ENCODE measurements around the gene NPHP4. TPM values are rescaled to one million over a fixed set of nuclear protein-coding genes. Genes with fewer than 3 reads are reported as not detected.

Gene NPHP4
- polyA plus RNA-seq, 1 of the 3 experiments (the other 2 are of a cell fraction): 7.0 TPM

DNA sequence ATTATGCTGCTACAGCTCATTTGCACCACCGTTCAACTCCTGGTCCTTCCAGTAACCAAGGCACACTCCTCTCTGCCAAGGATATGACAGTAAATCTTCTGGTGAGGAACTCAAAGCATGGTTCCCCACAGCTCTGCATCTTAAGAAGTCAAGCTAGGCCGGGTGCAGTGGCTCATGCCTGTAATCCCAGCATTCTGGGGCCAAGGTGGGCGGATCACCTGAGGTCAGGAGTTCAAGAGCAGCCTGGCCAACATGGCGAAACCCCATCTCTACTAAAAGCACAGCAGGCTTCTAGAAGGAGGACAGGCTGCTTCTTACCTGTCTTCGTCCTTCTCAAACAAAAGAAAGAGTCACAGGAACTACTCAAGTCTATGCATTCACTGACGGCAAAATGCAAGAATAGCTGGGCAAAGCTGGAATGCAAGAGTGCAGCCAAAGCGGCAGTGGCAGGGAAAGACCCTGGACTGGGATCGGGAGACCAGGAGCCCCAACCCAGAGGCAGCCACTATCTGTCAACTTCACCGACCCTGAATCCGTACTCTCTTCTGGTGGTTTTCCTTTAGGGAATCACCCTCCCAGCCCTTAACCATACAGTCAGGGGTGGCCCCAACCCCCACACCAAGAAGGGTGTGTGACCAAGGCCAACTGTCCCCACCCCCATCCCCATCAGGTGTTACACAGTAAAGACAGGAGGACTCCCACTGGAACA, 75.5 kb downstream of the NPHP4 start:
- Histone ChIP-seq H3K36me3 (replicated peaks in 1 of 2; ENCODE audit: control insufficient read depth in 1 of 2, insufficient read depth in 2 of 2, low read length in 1 of 2) (no peaks in the 10 kb centered on the region), H2AFZ (ENCODE audit: low read depth) (no peak overlapping the region), H3K27ac (ENCODE audit: low read depth in 2 of 2, low read length in 1 of 2) (no peak overlapping the region), H3K4me3 (ENCODE audit: low read depth in 2 of 2, low read length in 1 of 2) (no peak overlapping the region), H3K9me3 (no peaks in the 10 kb centered on the region), H3K4me2 (no peak overlapping the region), H3K79me2 (ENCODE audit: insufficient read depth) (no peaks in the 10 kb centered on the region), H3K27me3 (ENCODE audit: insufficient read depth) (no peaks in the 10 kb centered on the region), H3F3A (replicated peaks; ENCODE audit: insufficient read depth) (no peaks in the 10 kb centered on the region), H3K9me2 (no peaks in the 10 kb centered on the region), H3K9ac (no peak overlapping the region), H3K4me1 (ENCODE audit: control insufficient read depth in 1 of 2, insufficient read depth in 2 of 2, low read depth in 1 of 2, low read length in 1 of 2) (peaks cover 0 to 13% of the 10 kb centered on the region in 2 experiments; a peak in 1 of 4 replicates), H4K20me1 (ENCODE audit: insufficient read depth) (no peaks in the 10 kb centered on the region)
- TF ChIP-seq RFX5 (IDR thresholded peaks at IDR 0.05; ENCODE audit: low read length): no peak
- no peak for TF ChIP-seq GATA2 (CRISPR knock-in tag; IDR thresholded peaks at IDR 0.05)
- TF ChIP-seq, protein P1, sequence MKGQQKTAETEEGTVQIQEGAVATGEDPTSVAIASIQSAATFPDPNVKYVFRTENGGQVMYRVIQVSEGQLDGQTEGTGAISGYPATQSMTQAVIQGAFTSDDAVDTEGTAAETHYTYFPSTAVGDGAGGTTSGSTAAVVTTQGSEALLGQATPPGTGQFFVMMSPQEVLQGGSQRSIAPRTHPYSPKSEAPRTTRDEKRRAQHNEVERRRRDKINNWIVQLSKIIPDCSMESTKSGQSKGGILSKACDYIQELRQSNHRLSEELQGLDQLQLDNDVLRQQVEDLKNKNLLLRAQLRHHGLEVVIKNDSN (IDR thresholded peaks at IDR 0.05; ENCODE audit: borderline replicate concordance, low read depth): no peak
- TF ChIP-seq JUND (IDR thresholded peaks at IDR 0.05): no peak
- no peak for TF ChIP-seq NFIC (IDR thresholded peaks at IDR 0.05; ENCODE audit: borderline replicate concordance)
- no peak for TF ChIP-seq RAD21 (IDR thresholded peaks at IDR 0.05; ENCODE audit: low read length)
- TF ChIP-seq FOXJ3 (CRISPR knock-in tag; IDR thresholded peaks at IDR 0.05): no peak
- TF ChIP-seq, protein P2, sequence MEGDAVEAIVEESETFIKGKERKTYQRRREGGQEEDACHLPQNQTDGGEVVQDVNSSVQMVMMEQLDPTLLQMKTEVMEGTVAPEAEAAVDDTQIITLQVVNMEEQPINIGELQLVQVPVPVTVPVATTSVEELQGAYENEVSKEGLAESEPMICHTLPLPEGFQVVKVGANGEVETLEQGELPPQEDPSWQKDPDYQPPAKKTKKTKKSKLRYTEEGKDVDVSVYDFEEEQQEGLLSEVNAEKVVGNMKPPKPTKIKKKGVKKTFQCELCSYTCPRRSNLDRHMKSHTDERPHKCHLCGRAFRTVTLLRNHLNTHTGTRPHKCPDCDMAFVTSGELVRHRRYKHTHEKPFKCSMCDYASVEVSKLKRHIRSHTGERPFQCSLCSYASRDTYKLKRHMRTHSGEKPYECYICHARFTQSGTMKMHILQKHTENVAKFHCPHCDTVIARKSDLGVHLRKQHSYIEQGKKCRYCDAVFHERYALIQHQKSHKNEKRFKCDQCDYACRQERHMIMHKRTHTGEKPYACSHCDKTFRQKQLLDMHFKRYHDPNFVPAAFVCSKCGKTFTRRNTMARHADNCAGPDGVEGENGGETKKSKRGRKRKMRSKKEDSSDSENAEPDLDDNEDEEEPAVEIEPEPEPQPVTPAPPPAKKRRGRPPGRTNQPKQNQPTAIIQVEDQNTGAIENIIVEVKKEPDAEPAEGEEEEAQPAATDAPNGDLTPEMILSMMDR (IDR thresholded peaks at IDR 0.05): no peak
- TF ChIP-seq, protein P3, sequence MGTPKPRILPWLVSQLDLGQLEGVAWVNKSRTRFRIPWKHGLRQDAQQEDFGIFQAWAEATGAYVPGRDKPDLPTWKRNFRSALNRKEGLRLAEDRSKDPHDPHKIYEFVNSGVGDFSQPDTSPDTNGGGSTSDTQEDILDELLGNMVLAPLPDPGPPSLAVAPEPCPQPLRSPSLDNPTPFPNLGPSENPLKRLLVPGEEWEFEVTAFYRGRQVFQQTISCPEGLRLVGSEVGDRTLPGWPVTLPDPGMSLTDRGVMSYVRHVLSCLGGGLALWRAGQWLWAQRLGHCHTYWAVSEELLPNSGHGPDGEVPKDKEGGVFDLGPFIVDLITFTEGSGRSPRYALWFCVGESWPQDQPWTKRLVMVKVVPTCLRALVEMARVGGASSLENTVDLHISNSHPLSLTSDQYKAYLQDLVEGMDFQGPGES (IDR thresholded peaks at IDR 0.05; ENCODE audit: low read depth, low read length): no peak
- no peak for TF ChIP-seq ZBTB33 (IDR thresholded peaks at IDR 0.05; ENCODE audit: borderline replicate concordance, low read depth)
- no peak for DNase-seq
- POLR2A ChIA-PET: no interaction called here
- CTCF ChIA-PET: interaction anchor here (0.6 to 8.6 kb wide), 14 partner anchors 10 to 407 kb away, joined by 3 to 55 read pairs (median 6); no protein-coding TSS in a partner anchor
- 96% methylated on average over 7 of the region's 10 CpGs for WGBS (ENCODE audit: low lambda C conversion rate)
